ENCODE measurements around the gene ACAD9.

ACAD9 gene

GRCh38 chr3:128933922-128934253 is 54.5 kb downstream of the ACAD9 start:
- Histone ChIP-seq H3K4me3 (ENCODE audit: low read length in 2 of 2) (no peak overlapping the region), H3K27me3 (ENCODE audit: control insufficient read depth in 1 of 2, insufficient read depth in 2 of 2, low read length in 2 of 2) (no peaks in the 10 kb centered on the region), H3K9me3 (ENCODE audit: control insufficient read depth in 2 of 2, low read length in 2 of 2) (no peaks in the 10 kb centered on the region)

GRCh38 chr3:128935922-128936321 is 56.5 kb downstream of the ACAD9 start:
- no peaks in the 10 kb centered on the region for H3K27me3 ChIP-seq (ENCODE audit: control insufficient read depth in 1 of 2, insufficient read depth in 2 of 2, low read length in 2 of 2)
- H3K9me3 ChIP-seq (ENCODE audit: control insufficient read depth in 2 of 2, low read length in 2 of 2): no peaks in the 10 kb centered on the region
- no peak overlapping the region for H3K4me3 ChIP-seq (ENCODE audit: low read length in 2 of 2)
- H3K36me3 ChIP-seq (ENCODE audit: control insufficient read depth in 2 of 2, insufficient read depth in 2 of 2, low read length in 2 of 2): no peaks in the 10 kb centered on the region
- no peaks in the 10 kb centered on the region for H3K4me1 ChIP-seq (ENCODE audit: control insufficient read depth, insufficient read depth, low read length)
- no peak overlapping the region for H3K27ac ChIP-seq (ENCODE audit: low read length)
- no peak overlapping the region for H3K9ac ChIP-seq (ENCODE audit: low read length in 2 of 2)

More at GRCh38 chr3:128933922-128934253, 54.5 kb downstream of the ACAD9 start:
- no peaks in the 10 kb centered on the region for H3K36me3 ChIP-seq (ENCODE audit: control insufficient read depth in 2 of 2, insufficient read depth in 2 of 2, low read length in 2 of 2)
- H3K4me1 ChIP-seq (ENCODE audit: control insufficient read depth, insufficient read depth, low read length): no peaks in the 10 kb centered on the region
- H3K27ac ChIP-seq (ENCODE audit: low read length): no peak overlapping the region
- no peak overlapping the region for H3K9ac ChIP-seq (ENCODE audit: low read length in 2 of 2)

GRCh38 chr3:128936341-128936740 is 56.9 kb downstream of the ACAD9 start:
- H3K36me3 ChIP-seq (ENCODE audit: control insufficient read depth in 2 of 2, insufficient read depth in 2 of 2, low read length in 2 of 2): no peaks in the 10 kb centered on the region
- H3K27ac ChIP-seq (ENCODE audit: low read length): no peak overlapping the region
- H3K4me1 ChIP-seq (ENCODE audit: control insufficient read depth, insufficient read depth, low read length): no peaks in the 10 kb centered on the region
- no peak overlapping the region for H3K9ac ChIP-seq (ENCODE audit: low read length in 2 of 2)
- no peak overlapping the region for H3K4me3 ChIP-seq (ENCODE audit: low read length in 2 of 2)
- H3K27me3 ChIP-seq (ENCODE audit: control insufficient read depth in 1 of 2, insufficient read depth in 2 of 2, low read length in 2 of 2): no peaks in the 10 kb centered on the region
- H3K9me3 ChIP-seq (ENCODE audit: control insufficient read depth in 2 of 2, low read length in 2 of 2): no peaks in the 10 kb centered on the region

- H3K9me3 ChIP-seq (ENCODE audit: control insufficient read depth in 2 of 2, low read length in 2 of 2): no peaks in the 10 kb centered on the region
- H3K9ac ChIP-seq (ENCODE audit: low read length in 2 of 2): no peak overlapping the region
- no peaks in the 10 kb centered on the region for H3K36me3 ChIP-seq (ENCODE audit: control insufficient read depth in 2 of 2, insufficient read depth in 2 of 2, low read length in 2 of 2)
- no peak overlapping the region for H3K27ac ChIP-seq (ENCODE audit: low read length)
- no peak overlapping the region for H3K4me3 ChIP-seq (ENCODE audit: low read length in 2 of 2)
- H3K27me3 ChIP-seq (ENCODE audit: control insufficient read depth in 1 of 2, insufficient read depth in 2 of 2, low read length in 2 of 2): no peaks in the 10 kb centered on the region
- no peaks in the 10 kb centered on the region for H3K4me1 ChIP-seq (ENCODE audit: control insufficient read depth, insufficient read depth, low read length)
Observed at GRCh38 chr3:128940252-128940651, 60.8 kb downstream of the ACAD9 start.

- H3K36me3 ChIP-seq (ENCODE audit: control insufficient read depth in 2 of 2, insufficient read depth in 2 of 2, low read length in 2 of 2): no peaks in the 10 kb centered on the region
- H3K27me3 ChIP-seq (ENCODE audit: control insufficient read depth in 1 of 2, insufficient read depth in 2 of 2, low read length in 2 of 2): no peaks in the 10 kb centered on the region
- H3K4me3 ChIP-seq (ENCODE audit: low read length in 2 of 2): no peak overlapping the region
- H3K4me1 ChIP-seq (ENCODE audit: control insufficient read depth, insufficient read depth, low read length): no peaks in the 10 kb centered on the region
- no peak overlapping the region for H3K27ac ChIP-seq (ENCODE audit: low read length)
- no peak overlapping the region for H3K9ac ChIP-seq (ENCODE audit: low read length in 2 of 2)
- H3K9me3 ChIP-seq (ENCODE audit: control insufficient read depth in 2 of 2, low read length in 2 of 2): no peaks in the 10 kb centered on the region
Observed at GRCh38 chr3:128942161-128942952, 62.9 kb downstream of the ACAD9 start.

GRCh38 chr3:128945041-128945877 is 65.8 kb downstream of the ACAD9 start:
- no peaks in the 10 kb centered on the region for H3K4me1 ChIP-seq (ENCODE audit: control insufficient read depth, insufficient read depth, low read length)
- no peak overlapping the region for H3K9ac ChIP-seq (ENCODE audit: low read length in 2 of 2)
- no peak overlapping the region for H3K27ac ChIP-seq (ENCODE audit: low read length)
- H3K4me3 ChIP-seq (ENCODE audit: low read length in 2 of 2): no peak overlapping the region
- no peaks in the 10 kb centered on the region for H3K27me3 ChIP-seq (ENCODE audit: control insufficient read depth in 1 of 2, insufficient read depth in 2 of 2, low read length in 2 of 2)
- H3K36me3 ChIP-seq (ENCODE audit: control insufficient read depth in 2 of 2, insufficient read depth in 2 of 2, low read length in 2 of 2): no peaks in the 10 kb centered on the region
- no peaks in the 10 kb centered on the region for H3K9me3 ChIP-seq (ENCODE audit: control insufficient read depth in 2 of 2, low read length in 2 of 2)

- Histone ChIP-seq H3K9ac (ENCODE audit: low read length in 2 of 2) (no peak overlapping the region), H3K27me3 (ENCODE audit: control insufficient read depth in 1 of 2, insufficient read depth in 2 of 2, low read length in 2 of 2) (no peaks in the 10 kb centered on the region), H3K4me1 (ENCODE audit: control insufficient read depth, insufficient read depth, low read length) (no peaks in the 10 kb centered on the region), H3K36me3 (ENCODE audit: control insufficient read depth in 2 of 2, insufficient read depth in 2 of 2, low read length in 2 of 2) (no peaks in the 10 kb centered on the region), H3K4me3 (ENCODE audit: low read length in 2 of 2) (no peak overlapping the region), H3K9me3 (ENCODE audit: control insufficient read depth in 2 of 2, low read length in 2 of 2) (no peaks in the 10 kb centered on the region), H3K27ac (ENCODE audit: low read length) (no peak overlapping the region)
Observed at GRCh38 chr3:128945878-128946175, 66.4 kb downstream of the ACAD9 start.

- no peaks in the 10 kb centered on the region for H3K27me3 ChIP-seq (ENCODE audit: control insufficient read depth in 1 of 2, insufficient read depth in 2 of 2, low read length in 2 of 2)
- H3K4me1 ChIP-seq (ENCODE audit: control insufficient read depth, insufficient read depth, low read length): no peaks in the 10 kb centered on the region
- no peak overlapping the region for H3K4me3 ChIP-seq (ENCODE audit: low read length in 2 of 2)
- no peaks in the 10 kb centered on the region for H3K36me3 ChIP-seq (ENCODE audit: control insufficient read depth in 2 of 2, insufficient read depth in 2 of 2, low read length in 2 of 2)
- H3K9me3 ChIP-seq (ENCODE audit: control insufficient read depth in 2 of 2, low read length in 2 of 2): no peaks in the 10 kb centered on the region
- H3K9ac ChIP-seq (ENCODE audit: low read length in 2 of 2): no peak overlapping the region
- no peak overlapping the region for H3K27ac ChIP-seq (ENCODE audit: low read length)
Observed at GRCh38 chr3:128946411-128946810, 67.0 kb downstream of the ACAD9 start.

- H3K9me3 ChIP-seq (ENCODE audit: control insufficient read depth in 2 of 2, low read length in 2 of 2): no peaks in the 10 kb centered on the region
- H3K9ac ChIP-seq (ENCODE audit: low read length in 2 of 2): no peak overlapping the region
- no peak overlapping the region for H3K27ac ChIP-seq (ENCODE audit: low read length)
- no peak overlapping the region for H3K4me3 ChIP-seq (ENCODE audit: low read length in 2 of 2)
- no peaks in the 10 kb centered on the region for H3K27me3 ChIP-seq (ENCODE audit: control insufficient read depth in 1 of 2, insufficient read depth in 2 of 2, low read length in 2 of 2)
- H3K36me3 ChIP-seq (ENCODE audit: control insufficient read depth in 2 of 2, insufficient read depth in 2 of 2, low read length in 2 of 2): no peaks in the 10 kb centered on the region
- H3K4me1 ChIP-seq (ENCODE audit: control insufficient read depth, insufficient read depth, low read length): no peaks in the 10 kb centered on the region
Observed at GRCh38 chr3:128949158-128949557, 69.7 kb downstream of the ACAD9 start.

- H3K36me3 ChIP-seq (ENCODE audit: control insufficient read depth in 2 of 2, insufficient read depth in 2 of 2, low read length in 2 of 2): no peaks in the 10 kb centered on the region
- no peak overlapping the region for H3K4me3 ChIP-seq (ENCODE audit: low read length in 2 of 2)
- H3K9me3 ChIP-seq (ENCODE audit: control insufficient read depth in 2 of 2, low read length in 2 of 2): no peaks in the 10 kb centered on the region
- no peaks in the 10 kb centered on the region for H3K4me1 ChIP-seq (ENCODE audit: control insufficient read depth, insufficient read depth, low read length)
- H3K27me3 ChIP-seq (ENCODE audit: control insufficient read depth in 1 of 2, insufficient read depth in 2 of 2, low read length in 2 of 2): no peaks in the 10 kb centered on the region
- H3K9ac ChIP-seq (ENCODE audit: low read length in 2 of 2): no peak overlapping the region
- H3K27ac ChIP-seq (ENCODE audit: low read length): no peak overlapping the region
Observed at GRCh38 chr3:128950223-128950938, 71.0 kb downstream of the ACAD9 start.
